H1 (cell line): Measurements from ENCODE around the gene MINDY3.

Experiments used
- BACH1 ChIP-seq: IDR thresholded peaks from 2 replicates; pipeline ENCODE4 v1.6.1; 2012; ENCODE audit warnings: low read length, improper control_type of control experiment
- CEBPB ChIP-seq: IDR thresholded peaks from 2 replicates; pipeline ENCODE4 v1.6.1; 2012; ENCODE audit warnings: low read depth, low read length
- CTCF ChIP-seq, 3 experiments: IDR thresholded peaks; 1 replicate in 2 of 3; 2 replicates in 1 of 3; pipeline versions ENCODE4 v1.5.1 to v1.6.1; 2011; ENCODE audit warnings: low read length in 3 of 3, mild to moderate bottlenecking in 3 of 3, inconsistent platforms in 2 of 3, low read depth in 1 of 3, moderate library complexity in 1 of 3; ENCODE audit not compliant: insufficient read depth in 1 of 3; ENCODE audit errors: control extremely low read depth in 1 of 3
- EZH2 ChIP-seq: fragments of 200-600 bp; sonication (generic); IDR thresholded peaks from 2 replicates; pipeline ENCODE4 v1.7.1; 2012; ENCODE audit warnings: low read depth, mild to moderate bottlenecking, moderate library complexity, low read length, inconsistent platforms; ENCODE audit not compliant: severe bottlenecking
- GTF2F1 ChIP-seq: IDR thresholded peaks from 2 replicates; pipeline ENCODE4 v1.6.1; 2012; ENCODE audit warnings: low read depth, low read length, improper control_type of control experiment, borderline replicate concordance
- HDAC2 ChIP-seq, 2 experiments: fragments of 300-600 bp in 1 of 2; sonication (generic) in 1 of 2; IDR thresholded peaks; 2 replicates each; pipeline ENCODE4 v1.6.1; 2011 to 2012; ENCODE audit warnings: low read depth in 2 of 2, low read length in 2 of 2, mild to moderate bottlenecking in 2 of 2, moderate library complexity in 2 of 2, borderline replicate concordance in 1 of 2, inconsistent platforms in 1 of 2
- POLR2A ChIP-seq, 2 experiments: IDR thresholded peaks; 1 replicate in 1 of 2; 2 replicates in 1 of 2; pipeline ENCODE4 v1.6.1; 2011; ENCODE audit warnings: low read depth in 2 of 2, low read length in 2 of 2, mild to moderate bottlenecking in 2 of 2; ENCODE audit errors: control extremely low read depth in 1 of 2
- POLR2AphosphoS5 ChIP-seq: IDR thresholded peaks from 2 replicates; pipeline ENCODE4 v1.6.1; 2011; ENCODE audit warnings: low read depth, low read length
- RXRA ChIP-seq: IDR thresholded peaks from 2 replicates; pipeline ENCODE4 v1.6.1; 2011; ENCODE audit warnings: low read depth, mild to moderate bottlenecking, low read length, moderate library complexity; ENCODE audit not compliant: insufficient read depth
- TAF1 ChIP-seq: IDR thresholded peaks from 2 replicates; pipeline ENCODE4 v1.6.1; 2011; ENCODE audit warnings: mild to moderate bottlenecking, low read depth, low read length
- TBP ChIP-seq: IDR thresholded peaks from 2 replicates; pipeline ENCODE4 v1.6.1; 2011; ENCODE audit warnings: low read depth, low read length, improper control_type of control experiment

DNA sequence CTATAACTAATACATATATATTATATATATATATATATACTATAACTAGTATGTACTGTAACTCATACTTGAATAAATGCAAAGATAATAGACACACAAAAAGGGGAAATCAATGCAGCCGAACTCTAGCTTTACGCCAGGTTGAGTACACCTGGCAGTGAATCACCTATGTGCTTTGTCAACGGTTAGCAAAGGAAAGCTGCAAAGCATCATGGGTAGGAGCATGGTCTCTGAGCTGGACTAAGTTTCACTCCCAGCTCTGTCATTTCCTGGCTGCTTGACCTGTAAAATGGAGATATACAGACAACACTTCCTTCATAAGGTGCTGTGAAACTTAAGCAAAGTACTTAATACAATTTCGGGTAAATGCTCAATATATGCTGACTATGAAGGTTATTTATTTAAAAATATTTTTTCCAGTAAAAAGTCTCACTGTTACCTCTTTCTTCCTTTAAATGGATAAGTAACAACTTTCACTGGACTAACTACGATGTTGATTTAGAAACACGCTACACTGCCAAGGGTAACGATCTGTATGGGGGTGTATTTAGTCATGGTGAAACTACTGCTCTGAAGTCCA lies 78.8 kb downstream of the MINDY3 start:
- TF ChIP-seq CTCF (IDR thresholded peaks at IDR 0.05; ENCODE audit: control extremely low read depth in 1 of 3, insufficient read depth in 1 of 3, low read depth in 1 of 3, low read length in 3 of 3) (no peak), POLR2AphosphoS5 (no peak), HDAC2 (IDR thresholded peaks at IDR 0.05; ENCODE audit: borderline replicate concordance in 1 of 2, low read depth in 2 of 2, low read length in 2 of 2) (no peak), CEBPB (no peak), BACH1 (no peak), TAF1 (no peak), EZH2 (no peak), GTF2F1 (no peak), POLR2A (IDR thresholded peaks at IDR 0.05; ENCODE audit: control extremely low read depth in 1 of 2, low read depth in 2 of 2, low read length in 2 of 2) (no peak), RXRA (no peak), TBP (no peak)
